ENCODE results near the gene GBP6. TPM values are rescaled to one million over a fixed set of nuclear protein-coding genes. Genes with fewer than 3 reads are reported as not detected.
A peak's percentile ranks its signal among the peaks of the same experiment; 100 is the strongest.

GBP6 gene
- total RNA-seq, 1 experiment from 2014 or later = not detected

GRCh38 chr1:89331890-89332289 is 32.0 kb upstream of the GBP6 start:
- ChIA-PET POLR2A (no interaction called here), CTCF (no interaction called here)
- H3K4me3 Mint-ChIP-seq = no peak overlapping the region

GRCh38 chr1:89332461-89332860 is 31.4 kb upstream of the GBP6 start:
- Mint-ChIP-seq H3K27me3 (ENCODE audit: low read depth) (no peaks in the 10 kb centered on the region; the same call in 1 of the 2 replicates), H3K36me3 (peaks cover 3% of the 10 kb centered on the region), H3K4me1 (no peaks in the 10 kb centered on the region), H3K4me3 (no peak overlapping the region), H3K27ac (no peak overlapping the region), H3K9me3 (peaks cover 39% of the 10 kb centered on the region)
- CTCF ChIA-PET = no interaction called here
- no peak for DNase-seq (ENCODE audit: low spot score)
- POLR2A ChIA-PET = no interaction called here
- ATAC-seq = no peak
- TF ChIP-seq ZNF512 (CRISPR knock-in tag; IDR thresholded peaks at IDR 0.05; ENCODE audit: borderline replicate concordance) (no peak), SMAD3 (CRISPR knock-in tag; IDR thresholded peaks at IDR 0.05; ENCODE audit: borderline replicate concordance) (no peak), PRDM15 (CRISPR knock-in tag; IDR thresholded peaks at IDR 0.05) (no peak), ZNF317 (CRISPR knock-in tag; IDR thresholded peaks at IDR 0.05; ENCODE audit: borderline replicate concordance, low read depth) (no peak), NFE2L1 (CRISPR knock-in tag; IDR thresholded peaks at IDR 0.05) (no peak), ZBTB21 (CRISPR knock-in tag; IDR thresholded peaks at IDR 0.05; ENCODE audit: borderline replicate concordance) (no peak)

More at GRCh38 chr1:89331890-89332289, 32.0 kb upstream of the GBP6 start:
- peaks cover 3% of the 10 kb centered on the region for H3K36me3 Mint-ChIP-seq
- peak; percentile 68 for ATAC-seq
- no peaks in the 10 kb centered on the region for H3K4me1 Mint-ChIP-seq
- no peak overlapping the region for H3K27ac Mint-ChIP-seq
- no peaks in the 10 kb centered on the region; the same call in 1 of the 2 replicates for H3K27me3 Mint-ChIP-seq (ENCODE audit: low read depth)
- H3K9me3 Mint-ChIP-seq = peaks cover 44% of the 10 kb centered on the region
- DNase-seq (ENCODE audit: low spot score) = no peak
- TF ChIP-seq ZBTB21 (CRISPR knock-in tag; IDR thresholded peaks at IDR 0.05; ENCODE audit: borderline replicate concordance) (no peak), PRDM15 (CRISPR knock-in tag; IDR thresholded peaks at IDR 0.05) (no peak), HMGXB4 (CRISPR knock-in tag; IDR thresholded peaks at IDR 0.05) (no peak), NFATC4 (CRISPR knock-in tag; IDR thresholded peaks at IDR 0.05) (no peak), FOXP1 (CRISPR knock-in tag; IDR thresholded peaks at IDR 0.05; ENCODE audit: borderline replicate concordance) (no peak), OVOL2 (CRISPR knock-in tag; IDR thresholded peaks at IDR 0.05; ENCODE audit: borderline replicate concordance) (no peak), MXD4 (CRISPR knock-in tag; IDR thresholded peaks at IDR 0.05; ENCODE audit: borderline replicate concordance) (no peak), E2F1 (CRISPR knock-in tag; IDR thresholded peaks at IDR 0.05) (no peak), ZNF263 (CRISPR knock-in tag; IDR thresholded peaks at IDR 0.05; ENCODE audit: low read depth) (no peak), PRRX2 (CRISPR knock-in tag; IDR thresholded peaks at IDR 0.05) (no peak), ETV6 (CRISPR knock-in tag; IDR thresholded peaks at IDR 0.05) (no peak), E2F4 (CRISPR knock-in tag; IDR thresholded peaks at IDR 0.05; ENCODE audit: borderline replicate concordance, low read depth) (no peak), CREB1 (CRISPR knock-in tag; IDR thresholded peaks at IDR 0.05) (no peak)
